CD14-positive monocyte (primary cell): ENCODE data around the gene IL18. TPM values are rescaled to one million over a fixed set of nuclear protein-coding genes. Genes with fewer than 3 reads are reported as not detected.

Experiments
- DNase-seq, 3 donors: peaks; one replicate each; pipeline ENCODE4 v3.0.0-alpha.2; 2011 to 2022
- H2AFZ ChIP-seq: 2 replicates; pipeline ENCODE4 v1.6.0; 2012; ENCODE audit warnings: mild to moderate bottlenecking, low read depth, low read length, inconsistent platforms; ENCODE audit not compliant: insufficient read depth, poor library complexity, severe bottlenecking
- H3K27ac ChIP-seq, 2 donors: 1 replicate in 1 of 2; 2 replicates in 1 of 2; pipeline ENCODE4 v1.5.1; 2012 to 2013; ENCODE audit warnings: low read length in 2 of 2, control low read depth in 1 of 2, inconsistent platforms in 1 of 2, low read depth in 1 of 2, mild to moderate bottlenecking in 1 of 2
- H3K27me3 ChIP-seq, 2 donors: one replicate each; pipeline versions ENCODE4 v1.6.0 to v1.6.1; 2011 to 2013; ENCODE audit warnings: low read length in 2 of 2; ENCODE audit not compliant: control insufficient read depth in 2 of 2, insufficient read depth in 2 of 2
- H3K36me3 ChIP-seq, 2 donors: replicated peaks in 1 of 2; 1 replicate in 1 of 2; 2 replicates in 1 of 2; pipeline versions ENCODE4 v1.5.1 to v1.6.1; 2012 to 2013; ENCODE audit warnings: low read length in 2 of 2, control low read depth in 1 of 2, inconsistent platforms in 1 of 2, mild to moderate bottlenecking in 1 of 2; ENCODE audit not compliant: insufficient read depth in 2 of 2, control insufficient read depth in 1 of 2
- H3K4me1 ChIP-seq, 2 donors: 1 replicate in 1 of 2; 2 replicates in 1 of 2; pipeline versions ENCODE4 v1.5.1 to v1.6.1; 2012 to 2013; ENCODE audit warnings: low read length in 2 of 2, control low read depth in 1 of 2, inconsistent platforms in 1 of 2, mild to moderate bottlenecking in 1 of 2, moderate library complexity in 1 of 2; ENCODE audit not compliant: insufficient read depth in 2 of 2, control insufficient read depth in 1 of 2
- H3K4me2 ChIP-seq: replicated peaks from 2 replicates; pipeline ENCODE3; 2012; ENCODE audit warnings: low read length, moderate library complexity, mild to moderate bottlenecking; ENCODE audit not compliant: poor library complexity, severe bottlenecking; ENCODE audit errors: extremely low read depth
- H3K4me3 ChIP-seq, 3 experiments: fragments of 200-600 bp in 1 of 3; sonication (generic) in 1 of 3; replicated peaks in 1 of 3; 1 replicate in 2 of 3; 2 replicates in 1 of 3; pipeline ENCODE4 v1.5.1; 2011 to 2013; ENCODE audit warnings: low read length in 3 of 3, mild to moderate bottlenecking in 3 of 3, control low read depth in 2 of 3, low read depth in 2 of 3, inconsistent platforms in 1 of 3, moderate library complexity in 1 of 3
- H3K79me2 ChIP-seq: 2 replicates; pipeline ENCODE4 v1.6.0; 2012; ENCODE audit warnings: mild to moderate bottlenecking, control low read depth, inconsistent platforms, low read length, moderate library complexity; ENCODE audit not compliant: insufficient read depth
- H3K9ac ChIP-seq: 2 replicates; pipeline ENCODE4 v1.6.0; 2017; ENCODE audit warnings: low read length, mild to moderate bottlenecking; ENCODE audit not compliant: insufficient read depth, poor library complexity, severe bottlenecking
- H3K9me3 ChIP-seq, 2 donors: replicated peaks in 1 of 2; 1 replicate in 1 of 2; 2 replicates in 1 of 2; pipeline versions ENCODE4 v1.5.1 to v1.6.1; 2012 to 2013; ENCODE audit warnings: low read length in 2 of 2, control low read depth in 1 of 2; ENCODE audit not compliant: control insufficient read depth in 1 of 2, insufficient read depth in 1 of 2
- H4K20me1 ChIP-seq: 2 replicates; pipeline ENCODE4 v1.6.0; 2012; ENCODE audit warnings: mild to moderate bottlenecking, low read length, control low read depth, moderate library complexity; ENCODE audit not compliant: insufficient read depth
- H3K27ac Mint-ChIP-seq, 7 donors: one replicate each; pipeline ENCODE4 v1.8.0; 2020; ENCODE audit warnings: mild to moderate bottlenecking in 7 of 7, mixed read lengths in 7 of 7, moderate library complexity in 6 of 7, inconsistent platforms in 2 of 7
- H3K27me3 Mint-ChIP-seq, 3 donors: one replicate each; pipeline ENCODE4 v1.8.0; 2021 to 2022; ENCODE audit warnings: low read depth in 3 of 3, mild to moderate bottlenecking in 3 of 3, mixed read lengths in 3 of 3, moderate library complexity in 3 of 3, inconsistent platforms in 1 of 3
- H3K36me3 Mint-ChIP-seq, 2 donors: one replicate each; pipeline ENCODE4 v1.8.0; 2020; ENCODE audit warnings: mixed read lengths in 2 of 2, inconsistent platforms in 1 of 2, mild to moderate bottlenecking in 1 of 2
- H3K4me1 Mint-ChIP-seq: one replicate; pipeline ENCODE4 v1.8.0; 2020; ENCODE audit warnings: mild to moderate bottlenecking, mixed read lengths
- H3K4me3 Mint-ChIP-seq, 2 donors: one replicate each; pipeline ENCODE4 v1.8.0; 2020; ENCODE audit warnings: mild to moderate bottlenecking in 2 of 2, mixed read lengths in 2 of 2, moderate library complexity in 1 of 2
- H3K9me3 Mint-ChIP-seq, 7 donors: one replicate each; pipeline ENCODE4 v1.8.0; 2020 to 2022; ENCODE audit warnings: mixed read lengths in 7 of 7, mild to moderate bottlenecking in 6 of 7, moderate library complexity in 6 of 7, inconsistent platforms in 2 of 7
- WGBS: methylation state at CpG from one replicate; pipeline ENCODE4 v1.1.5; 2013; ENCODE audit warnings: missing lambda C conversion rate; ENCODE audit not compliant: insufficient coverage; 5-methylcytosine and 5-hydroxymethylcytosine counted together
- intact Hi-C, 2 donors: fragments of 100-400 bp; cut with micrococcal nuclease; formaldehyde crosslinking; loops; one replicate each; pipeline versions ENCODE4 v1.15.0 to v1.15.1; 2023
- polyA plus RNA-seq, 3 donors: library from polyadenylated mRNA; depleted of rRNA in 1 of 3; unstranded in 2 of 3; stranded (reverse) in 1 of 3; fragments of 300-500 nt in 2 of 3; fragments of >200 nt in 1 of 3; fragmentation: Illumina TruSeq in 2 of 3; gene quantifications; 1 replicate in 2 of 3; 2 replicates in 1 of 3; pipeline ENCODE4 v1.2.3, GENCODE V29; 2012 to 2021
- TF ChIP-seq, protein P1 (sequence below): fragments of 200-600 bp; IDR thresholded peaks from one replicate; pipeline ENCODE4 v1.8.0; 2022; ENCODE audit warnings: antibody characterized with exemption, mild to moderate bottlenecking

The IL18 gene
- polyA plus RNA-seq, 3 donors = 11.7 to 16.2 (median 16.1) TPM

DNA sequence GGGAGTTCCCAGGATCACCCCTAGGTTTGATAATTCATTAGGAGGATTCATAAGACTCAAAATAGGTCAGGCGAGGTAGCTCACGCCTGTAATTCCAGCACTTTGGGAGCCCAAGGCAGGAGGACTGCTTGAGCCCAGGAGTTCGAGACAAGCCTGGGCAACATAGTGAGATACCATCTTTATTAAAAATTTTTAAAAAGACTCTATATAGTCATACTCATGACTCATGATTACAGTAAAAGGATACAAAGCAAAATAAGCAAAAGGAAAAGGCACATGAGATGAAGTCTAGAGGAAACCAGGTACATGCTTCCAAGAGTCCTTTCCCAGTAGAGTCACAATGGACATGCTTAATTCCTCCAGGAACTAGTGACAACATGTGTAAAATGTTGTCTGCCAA, 48.4 kb upstream of the IL18 start:
- Mint-ChIP-seq H3K27me3 (peaks cover 0 to 8% (median 0%) of the 10 kb centered on the region in 3 donors), H3K4me3 (no peak overlapping the region), H3K27ac (no peak overlapping the region), H3K9me3 (peaks cover 0 to 1% (median 0%) of the 10 kb centered on the region in 7 donors), H3K4me1 (peaks cover 23% of the 10 kb centered on the region), H3K36me3 (no peaks in the 10 kb centered on the region)
- Histone ChIP-seq H2AFZ (no peak overlapping the region), H3K27ac (no peak overlapping the region), H3K36me3 (no peaks in the 10 kb centered on the region), H4K20me1 (no peaks in the 10 kb centered on the region), H3K4me3 (no peak overlapping the region), H3K79me2 (no peaks in the 10 kb centered on the region), H3K27me3 (no peaks in the 10 kb centered on the region), H3K9ac (no peak overlapping the region), H3K9me3 (no peaks in the 10 kb centered on the region), H3K4me2 (no peak overlapping the region), H3K4me1 (no peaks in the 10 kb centered on the region)
- no CpG with 5 or more reads among the region's 3 CpGs for WGBS
- TF ChIP-seq, protein P1, sequence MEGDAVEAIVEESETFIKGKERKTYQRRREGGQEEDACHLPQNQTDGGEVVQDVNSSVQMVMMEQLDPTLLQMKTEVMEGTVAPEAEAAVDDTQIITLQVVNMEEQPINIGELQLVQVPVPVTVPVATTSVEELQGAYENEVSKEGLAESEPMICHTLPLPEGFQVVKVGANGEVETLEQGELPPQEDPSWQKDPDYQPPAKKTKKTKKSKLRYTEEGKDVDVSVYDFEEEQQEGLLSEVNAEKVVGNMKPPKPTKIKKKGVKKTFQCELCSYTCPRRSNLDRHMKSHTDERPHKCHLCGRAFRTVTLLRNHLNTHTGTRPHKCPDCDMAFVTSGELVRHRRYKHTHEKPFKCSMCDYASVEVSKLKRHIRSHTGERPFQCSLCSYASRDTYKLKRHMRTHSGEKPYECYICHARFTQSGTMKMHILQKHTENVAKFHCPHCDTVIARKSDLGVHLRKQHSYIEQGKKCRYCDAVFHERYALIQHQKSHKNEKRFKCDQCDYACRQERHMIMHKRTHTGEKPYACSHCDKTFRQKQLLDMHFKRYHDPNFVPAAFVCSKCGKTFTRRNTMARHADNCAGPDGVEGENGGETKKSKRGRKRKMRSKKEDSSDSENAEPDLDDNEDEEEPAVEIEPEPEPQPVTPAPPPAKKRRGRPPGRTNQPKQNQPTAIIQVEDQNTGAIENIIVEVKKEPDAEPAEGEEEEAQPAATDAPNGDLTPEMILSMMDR = no peak
- intact Hi-C loops = loop anchor here (10.0 kb wide), 3 partner anchors 343 to 1323 kb away; no protein-coding TSS in a partner anchor
- no peak for DNase-seq

DNA sequence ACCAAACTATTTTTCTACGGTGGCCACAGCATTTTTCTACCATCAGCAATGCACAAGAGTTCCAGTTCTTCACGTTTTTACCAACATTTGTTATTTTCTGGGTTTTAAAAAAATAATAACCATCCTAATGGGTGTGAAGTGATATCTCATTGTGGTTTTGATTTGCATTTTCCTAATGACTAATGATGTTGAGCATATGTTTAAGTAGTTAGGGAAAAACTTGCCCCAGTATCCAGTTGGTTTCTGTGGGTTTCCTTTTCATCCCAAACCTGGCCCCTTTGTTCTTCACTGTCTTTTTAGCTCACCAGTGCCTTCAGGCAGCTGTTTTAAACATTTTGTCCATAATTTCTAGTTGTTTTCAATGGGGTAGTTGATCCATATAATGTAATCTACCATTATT, 47.6 kb upstream of the IL18 start:
- H3K79me2 ChIP-seq = no peaks in the 10 kb centered on the region
- no peaks in the 10 kb centered on the region for H3K36me3 ChIP-seq
- WGBS = no CpG with 5 or more reads among the region's 2 CpGs
- DNase-seq = no peak
- intact Hi-C loops = loop anchor here (10.0 kb wide), 3 partner anchors 343 to 1323 kb away; no protein-coding TSS in a partner anchor
- H4K20me1 ChIP-seq = no peaks in the 10 kb centered on the region
- no peak overlapping the region for H3K4me3 ChIP-seq
- no peak overlapping the region for H3K4me2 ChIP-seq
- no peak overlapping the region for H2AFZ ChIP-seq
- Mint-ChIP-seq H3K4me1 (peaks cover 23% of the 10 kb centered on the region), H3K36me3 (no peaks in the 10 kb centered on the region), H3K4me3 (no peak overlapping the region), H3K9me3 (peaks cover 0 to 1% (median 0%) of the 10 kb centered on the region in 7 donors), H3K27me3 (peaks cover 0 to 8% (median 0%) of the 10 kb centered on the region in 3 donors), H3K27ac (no peak overlapping the region)
- H3K4me1 ChIP-seq = no peaks in the 10 kb centered on the region
- no peak overlapping the region for H3K27ac ChIP-seq
- no peaks in the 10 kb centered on the region for H3K9me3 ChIP-seq
- no peak overlapping the region for H3K9ac ChIP-seq
- no peaks in the 10 kb centered on the region for H3K27me3 ChIP-seq
- TF ChIP-seq, protein P1 = no peak
